ENCODE data around the gene RALGPS1.

DNA sequence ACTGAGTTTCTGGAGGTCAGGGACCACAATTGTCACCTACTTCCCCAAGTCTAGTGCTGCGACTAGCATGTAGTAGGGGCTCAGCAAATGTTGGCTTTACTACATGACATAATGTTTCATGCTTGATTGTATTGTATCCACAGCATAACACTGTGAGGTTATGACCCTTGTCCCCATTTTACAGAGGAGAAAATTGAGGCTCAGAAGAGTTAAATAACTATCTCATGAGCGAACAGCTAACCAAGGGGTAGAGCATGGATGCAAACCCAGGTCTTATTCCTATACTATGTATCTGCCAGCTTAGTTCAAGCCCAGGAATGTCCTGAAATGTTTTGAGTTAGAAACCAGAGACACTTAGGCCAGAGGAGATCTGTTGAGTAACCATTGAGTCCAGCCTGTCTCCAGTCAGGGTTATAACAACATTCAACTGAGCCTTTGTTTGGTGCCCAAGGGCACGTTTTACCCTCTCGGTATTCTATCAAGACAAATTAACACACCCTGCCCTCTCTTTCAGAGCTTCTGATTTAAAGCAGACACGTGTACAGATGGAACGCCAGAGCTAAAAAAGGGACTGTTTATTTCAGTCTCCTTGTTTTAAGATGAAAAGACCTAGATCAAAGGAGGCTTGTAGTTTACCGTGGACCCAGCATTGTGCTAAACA is 191.4 kb downstream of the RALGPS1 start:
- TF ChIP-seq, protein P1, sequence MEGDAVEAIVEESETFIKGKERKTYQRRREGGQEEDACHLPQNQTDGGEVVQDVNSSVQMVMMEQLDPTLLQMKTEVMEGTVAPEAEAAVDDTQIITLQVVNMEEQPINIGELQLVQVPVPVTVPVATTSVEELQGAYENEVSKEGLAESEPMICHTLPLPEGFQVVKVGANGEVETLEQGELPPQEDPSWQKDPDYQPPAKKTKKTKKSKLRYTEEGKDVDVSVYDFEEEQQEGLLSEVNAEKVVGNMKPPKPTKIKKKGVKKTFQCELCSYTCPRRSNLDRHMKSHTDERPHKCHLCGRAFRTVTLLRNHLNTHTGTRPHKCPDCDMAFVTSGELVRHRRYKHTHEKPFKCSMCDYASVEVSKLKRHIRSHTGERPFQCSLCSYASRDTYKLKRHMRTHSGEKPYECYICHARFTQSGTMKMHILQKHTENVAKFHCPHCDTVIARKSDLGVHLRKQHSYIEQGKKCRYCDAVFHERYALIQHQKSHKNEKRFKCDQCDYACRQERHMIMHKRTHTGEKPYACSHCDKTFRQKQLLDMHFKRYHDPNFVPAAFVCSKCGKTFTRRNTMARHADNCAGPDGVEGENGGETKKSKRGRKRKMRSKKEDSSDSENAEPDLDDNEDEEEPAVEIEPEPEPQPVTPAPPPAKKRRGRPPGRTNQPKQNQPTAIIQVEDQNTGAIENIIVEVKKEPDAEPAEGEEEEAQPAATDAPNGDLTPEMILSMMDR (IDR thresholded peaks at IDR 0.05) = no peak
- TF ChIP-seq POLR2AphosphoS5 (IDR thresholded peaks at IDR 0.05; ENCODE audit: insufficient read depth in 1 of 2, low read depth in 1 of 2) (no peak), POLR2A (IDR thresholded peaks at IDR 0.05) (no peak)

Measured in vagina (tissue), 2 donors.